Esophagus muscularis mucosa (tissue), 4 donors: ENCODE measurements around the gene NCKAP1. TPM values are rescaled to one million over a fixed set of nuclear protein-coding genes. Genes with fewer than 3 reads are reported as not detected.
"Not testable (repeated sequence)": the region's sequence is repeated elsewhere in the genome, so short reads cannot be mapped to it uniquely, and the experiment has no call there.

ENCODE experiments used
- DNase-seq: peaks from one replicate; pipeline ENCODE4 v3.0.0-alpha.2; 2017; ENCODE audit errors: extremely low spot score
- H3K27ac ChIP-seq, 4 donors: fragments of 200-600 bp; sonication (generic); replicated peaks in 1 of 4; 1 replicate in 3 of 4; 2 replicates in 1 of 4; pipeline ENCODE4 v1.5.1; 2016 to 2019; ENCODE audit warnings: mild to moderate bottlenecking in 1 of 4
- H3K27me3 ChIP-seq, 4 donors: fragments of 200-600 bp; sonication (generic); one replicate each; pipeline versions ENCODE4 v1.5.1 to v1.6.0; 2016 to 2019
- H3K36me3 ChIP-seq, 4 donors: fragments of 200-600 bp; sonication (generic); one replicate each; pipeline ENCODE4 v1.5.1; 2016 to 2019
- H3K4me1 ChIP-seq, 4 donors: fragments of 200-600 bp; sonication (generic); one replicate each; pipeline ENCODE4 v1.5.1; 2016 to 2019
- H3K4me3 ChIP-seq, 4 donors: fragments of 200-600 bp; sonication (generic); 1 replicate in 2 of 4; 2 replicates in 2 of 4; pipeline ENCODE4 v1.5.1; 2016 to 2019; ENCODE audit warnings: mild to moderate bottlenecking in 4 of 4, moderate library complexity in 1 of 4
- H3K9me3 ChIP-seq, 4 donors: fragments of 200-600 bp; sonication (generic); 1 replicate in 3 of 4; 2 replicates in 1 of 4; pipeline ENCODE4 v1.5.1; 2016 to 2019
- EP300 ChIP-seq: sonication (generic); formaldehyde crosslinking; IDR thresholded peaks from one replicate; pipeline ENCODE4 v1.6.1; 2017; ENCODE audit warnings: antibody characterized with exemption
- POLR2A ChIP-seq: fragments of 450-650 bp; IDR thresholded peaks from one replicate; pipeline ENCODE4 v1.6.1; 2017; ENCODE audit warnings: antibody characterized with exemption, moderate library complexity, mild to moderate bottlenecking, low read depth
- POLR2AphosphoS5 ChIP-seq, 2 donors: sonication (generic); formaldehyde crosslinking; IDR thresholded peaks; one replicate each; pipeline ENCODE4 v1.6.1; 2017; ENCODE audit warnings: antibody characterized with exemption in 2 of 2
- WGBS: methylation state at CpG from one replicate; pipeline ENCODE4 v1.1.5; 2018; 5-methylcytosine and 5-hydroxymethylcytosine counted together
- intact Hi-C: fragments of 100-400 bp; cut with DNase I; formaldehyde crosslinking; loops from one replicate; pipeline ENCODE4 v1.15.1; 2023
- total RNA-seq, 4 donors: library from RNA; depleted of rRNA; stranded (reverse); fragments of >200 nt; gene quantifications; one replicate each; pipeline versions ENCODE4 v1.1.0 to v1.2.1, GENCODE V29; 2016
- TF ChIP-seq, protein P1 (sequence below), 3 experiments: fragments of 200-600 bp in 2 of 3; fragments of 450-650 bp in 1 of 3; sonication (generic) in 2 of 3; IDR thresholded peaks; one replicate each; pipeline ENCODE4 v1.5.1; 2017 to 2019; ENCODE audit warnings: antibody characterized with exemption in 3 of 3, mild to moderate bottlenecking in 2 of 3, moderate library complexity in 1 of 3

NCKAP1 gene
- total RNA-seq, 4 donors from 2014 or later, result 210 to 288 (median 249) TPM

DNA sequence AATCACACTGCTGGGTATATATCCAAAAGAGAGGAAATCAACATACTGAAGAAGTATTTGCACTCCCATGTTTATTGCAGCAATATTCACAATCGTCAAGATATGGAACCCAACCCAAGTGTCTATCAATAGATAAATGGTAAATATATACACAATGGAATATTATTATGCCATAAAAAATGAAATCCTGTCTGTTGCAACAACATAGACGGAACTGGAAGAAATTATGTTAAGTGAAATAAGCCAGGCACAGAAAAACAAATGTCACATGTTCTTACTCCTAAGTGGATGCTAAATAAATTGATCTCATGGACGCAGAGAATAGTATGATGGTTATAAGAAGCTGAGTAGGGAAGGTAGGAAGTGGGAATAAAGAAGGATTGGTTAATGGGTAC lies 65.7 kb downstream of the NCKAP1 start:
- WGBS, result 90% methylated on average over 3 of the region's 3 CpGs
- intact Hi-C loops, result no loop called here
- H3K27ac ChIP-seq, result no peak overlapping the region
- TF ChIP-seq, protein P1, sequence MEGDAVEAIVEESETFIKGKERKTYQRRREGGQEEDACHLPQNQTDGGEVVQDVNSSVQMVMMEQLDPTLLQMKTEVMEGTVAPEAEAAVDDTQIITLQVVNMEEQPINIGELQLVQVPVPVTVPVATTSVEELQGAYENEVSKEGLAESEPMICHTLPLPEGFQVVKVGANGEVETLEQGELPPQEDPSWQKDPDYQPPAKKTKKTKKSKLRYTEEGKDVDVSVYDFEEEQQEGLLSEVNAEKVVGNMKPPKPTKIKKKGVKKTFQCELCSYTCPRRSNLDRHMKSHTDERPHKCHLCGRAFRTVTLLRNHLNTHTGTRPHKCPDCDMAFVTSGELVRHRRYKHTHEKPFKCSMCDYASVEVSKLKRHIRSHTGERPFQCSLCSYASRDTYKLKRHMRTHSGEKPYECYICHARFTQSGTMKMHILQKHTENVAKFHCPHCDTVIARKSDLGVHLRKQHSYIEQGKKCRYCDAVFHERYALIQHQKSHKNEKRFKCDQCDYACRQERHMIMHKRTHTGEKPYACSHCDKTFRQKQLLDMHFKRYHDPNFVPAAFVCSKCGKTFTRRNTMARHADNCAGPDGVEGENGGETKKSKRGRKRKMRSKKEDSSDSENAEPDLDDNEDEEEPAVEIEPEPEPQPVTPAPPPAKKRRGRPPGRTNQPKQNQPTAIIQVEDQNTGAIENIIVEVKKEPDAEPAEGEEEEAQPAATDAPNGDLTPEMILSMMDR (IDR thresholded peaks at IDR 0.05), result no peak
- TF ChIP-seq POLR2A (no peak), EP300 (no peak), POLR2AphosphoS5 (IDR thresholded peaks at IDR 0.05) (no peak)
- no peak overlapping the region for H3K4me3 ChIP-seq
- peaks cover 0 to 15% (median 5%) of the 10 kb centered on the region in 4 donors for H3K4me1 ChIP-seq
- no peaks in the 10 kb centered on the region for H3K9me3 ChIP-seq
- peaks cover 9 to 38% (median 24%) of the 10 kb centered on the region in 4 donors for H3K36me3 ChIP-seq
- DNase-seq, result no peak
- no peaks in the 10 kb centered on the region for H3K27me3 ChIP-seq

DNA sequence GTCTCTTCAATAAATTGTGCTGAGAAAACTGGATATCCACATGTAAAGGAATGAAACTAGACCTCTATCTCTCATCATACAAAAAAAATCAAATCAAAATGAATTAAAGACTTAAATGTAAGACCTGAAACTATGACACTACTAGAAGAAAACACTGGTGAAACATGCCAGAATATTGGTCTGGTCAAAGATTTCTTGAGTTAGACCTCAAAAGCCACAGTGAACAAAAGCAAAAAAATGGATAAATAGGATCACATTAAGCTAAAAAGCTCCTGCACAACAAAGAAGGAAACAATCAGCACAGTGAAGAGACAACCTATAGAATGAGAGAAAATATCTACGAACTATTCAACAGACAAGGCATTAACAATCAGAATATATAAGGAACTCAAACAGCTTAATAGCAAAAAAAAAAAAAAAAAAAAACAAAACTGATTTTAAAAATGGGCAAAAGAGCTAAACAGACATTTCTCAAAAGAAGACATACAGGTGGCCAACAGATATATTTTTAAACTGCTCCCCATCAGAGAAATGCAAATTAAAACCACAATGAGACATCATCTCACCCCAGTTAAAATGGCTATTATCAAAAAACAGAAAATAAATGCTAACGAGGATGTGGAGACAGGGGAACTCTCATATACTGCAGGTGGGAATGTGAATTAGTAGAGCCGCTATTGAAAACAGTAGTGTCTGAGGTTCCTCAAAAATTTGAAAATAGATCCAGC lies 66.3 kb downstream of the NCKAP1 start:
- intact Hi-C loops, result no loop called here
- H3K27me3 ChIP-seq, result no peaks in the 10 kb centered on the region
- no peak overlapping the region for H3K27ac ChIP-seq
- 95% methylated on average over 3 of the region's 3 CpGs for WGBS
- H3K9me3 ChIP-seq, result no peaks in the 10 kb centered on the region
- TF ChIP-seq EP300 (no peak), POLR2AphosphoS5 (IDR thresholded peaks at IDR 0.05) (no peak), POLR2A (no peak)
- TF ChIP-seq, protein P1 (IDR thresholded peaks at IDR 0.05), result no peak
- DNase-seq, result no peak
- peaks cover 4 to 34% (median 20%) of the 10 kb centered on the region in 4 donors for H3K36me3 ChIP-seq
- H3K4me1 ChIP-seq, result peaks cover 0 to 15% (median 5%) of the 10 kb centered on the region in 4 donors
- no peak overlapping the region for H3K4me3 ChIP-seq

DNA sequence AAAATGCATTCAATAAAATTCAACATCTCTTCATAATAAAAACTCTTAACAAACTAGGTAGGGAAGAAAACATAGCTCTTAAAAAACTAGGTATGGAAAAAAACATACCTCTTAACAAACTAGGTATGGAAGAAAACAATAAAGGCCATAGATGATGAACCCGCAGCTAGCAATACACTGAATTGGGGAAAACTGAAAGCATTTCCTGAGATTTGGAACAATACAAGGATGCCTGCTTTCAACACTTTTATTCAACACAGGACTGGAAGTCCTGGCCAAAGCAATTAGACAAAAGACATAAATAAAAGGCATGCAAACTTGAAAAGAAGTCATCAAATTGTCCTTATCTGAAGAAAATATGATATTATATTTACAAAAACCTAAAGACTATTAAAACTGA lies 67.8 kb downstream of the NCKAP1 start:
- no peaks in the 10 kb centered on the region for H3K9me3 ChIP-seq
- no peak for TF ChIP-seq POLR2AphosphoS5 (IDR thresholded peaks at IDR 0.05)
- TF ChIP-seq, protein P1 (IDR thresholded peaks at IDR 0.05), result no peak
- no peak for TF ChIP-seq POLR2A
- TF ChIP-seq EP300, result no peak
- DNase-seq, result no peak
- WGBS, result 92% methylated on average over 1 of the region's 1 CpG
- no peaks in the 10 kb centered on the region for H3K27me3 ChIP-seq
- no peak overlapping the region for H3K4me3 ChIP-seq
- peaks cover 4 to 41% (median 22%) of the 10 kb centered on the region in 4 donors for H3K36me3 ChIP-seq
- intact Hi-C loops, result no loop called here
- peaks cover 0 to 15% (median 5%) of the 10 kb centered on the region in 4 donors for H3K4me1 ChIP-seq
- H3K27ac ChIP-seq, result no peak overlapping the region

DNA sequence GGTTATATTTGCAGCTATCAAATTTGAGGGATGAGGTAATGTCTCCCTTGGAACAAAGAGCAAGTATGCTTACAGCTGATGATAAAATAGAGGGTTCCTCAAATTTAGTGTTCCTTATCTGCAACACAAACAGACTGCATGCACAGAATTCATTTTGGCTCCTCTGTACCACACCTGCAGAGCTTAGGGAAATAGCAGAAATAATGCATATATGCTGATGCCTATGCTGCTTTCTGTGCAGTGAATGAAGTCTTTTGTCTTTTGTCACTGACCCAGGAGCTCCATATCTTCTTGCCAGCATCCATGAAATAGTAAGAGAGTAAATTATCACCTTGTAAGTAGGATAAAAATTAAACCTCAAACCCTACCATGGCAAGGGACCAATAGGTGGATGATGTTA lies 69.8 kb downstream of the NCKAP1 start:
- H3K4me1 ChIP-seq, result peaks cover 0 to 7% (median 2%) of the 10 kb centered on the region in 4 donors
- DNase-seq, result no peak
- H3K9me3 ChIP-seq, result no peaks in the 10 kb centered on the region
- peaks cover 4 to 42% (median 24%) of the 10 kb centered on the region in 4 donors for H3K36me3 ChIP-seq
- H3K27me3 ChIP-seq, result no peaks in the 10 kb centered on the region
- H3K27ac ChIP-seq, result no peak overlapping the region
- H3K4me3 ChIP-seq, result no peak overlapping the region
- intact Hi-C loops, result no loop called here
- no peak for TF ChIP-seq POLR2A
- no peak for TF ChIP-seq EP300
- TF ChIP-seq, protein P1 (IDR thresholded peaks at IDR 0.05), result no peak
- TF ChIP-seq POLR2AphosphoS5 (IDR thresholded peaks at IDR 0.05), result no peak

DNA sequence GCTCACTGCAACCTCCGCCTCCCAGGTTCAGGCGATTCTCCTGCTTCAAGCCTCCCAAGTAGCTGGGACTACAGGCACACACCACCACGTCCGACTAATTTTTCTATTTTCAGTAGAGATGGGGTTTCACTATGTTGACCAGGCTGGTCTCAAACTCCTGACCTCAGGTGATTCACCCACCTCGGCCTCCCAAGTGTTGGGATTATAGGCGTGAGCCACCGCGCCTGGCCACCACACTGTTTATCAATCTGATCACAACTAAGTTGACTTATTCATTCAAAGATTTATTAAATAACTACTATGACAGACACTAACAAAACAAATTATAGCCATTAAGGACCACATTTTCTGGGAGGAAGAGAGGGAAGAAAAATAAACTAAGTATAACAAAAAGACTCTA lies 71.9 kb downstream of the NCKAP1 start:
- H3K4me1 ChIP-seq, H3K27me3 ChIP-seq, H3K9me3 ChIP-seq, H3K27ac ChIP-seq, intact Hi-C loops, DNase-seq, H3K4me3 ChIP-seq: not testable (repeated sequence)
- 93% methylated on average over 8 of the region's 8 CpGs for WGBS
- H3K36me3 ChIP-seq, result peaks cover 8 to 47% (median 30%) of the 10 kb centered on the region in 4 donors
